A549 treated with GW870086 at 1 μM for 4 hours (cell line): ENCODE data around the gene DYNC2I2. TPM values are rescaled to one million over a fixed set of nuclear protein-coding genes. Genes with fewer than 3 reads are reported as not detected.

Source experiments
- total RNA-seq: library from RNA; stranded (reverse); fragments of 200-300 nt; extraction: Qiagen RNA extraction; gene quantifications from 5 replicates; pipeline ENCODE4 v1.2.3, GENCODE V29; 2022; ENCODE audit warnings: low read depth

Gene DYNC2I2
- 98.2 to 144 TPM (median 134 TPM) in 5 replicates for total RNA-seq

GRCh38 chr9:128656416-128657343 is at the start of gene DYNC2I2:
TSS of gene DYNC2I2 (minus strand) at chr9:128656847. CDS start at chr9:128656726, 121 bp downstream.

GRCh38 chr9:128702445-128702948 is 45.9 kb upstream of the DYNC2I2 start, which contains the start of gene PKN3:
TSS of gene PKN3 (plus strand) at chr9:128702503. CDS start at chr9:128702916, 413 bp downstream.

GRCh38 chr9:128688501-128689292 is 32.0 kb upstream of the DYNC2I2 start, which contains the start of gene SET:
TSS of gene SET (plus strand) at chr9:128689222. CDS start at chr9:128689583, 361 bp downstream.

Other genes starting within 250 kb of the DYNC2I2 start
- gene CERCAM, start 236.0 kb downstream of the DYNC2I2 start, total RNA-seq: 32.5 to 38.6 TPM (median 34.2 TPM) in 5 replicates
- gene ODF2, start 200.8 kb downstream of the DYNC2I2 start, total RNA-seq: 23.3 to 29.3 TPM (median 24.9 TPM) in 5 replicates
- 26.8 to 30.6 TPM (median 28.7 TPM) in 5 replicates for gene GLE1, start 152.1 kb downstream of the DYNC2I2 start, total RNA-seq
- gene SPTAN1, start 104.3 kb downstream of the DYNC2I2 start, total RNA-seq: 143 to 151 TPM (median 149 TPM) in 5 replicates
- 403 to 440 TPM (median 413 TPM) in 5 replicates for gene SET, start 32.4 kb upstream of the DYNC2I2 start, total RNA-seq
- 13.4 to 17.1 TPM (median 14.7 TPM) in 5 replicates for gene PKN3, start 45.7 kb upstream of the DYNC2I2 start, total RNA-seq
- gene ZDHHC12, start 67.3 kb upstream of the DYNC2I2 start, total RNA-seq: 71.9 to 93.4 TPM (median 92.8 TPM) in 5 replicates
- gene ZER1, start 115.1 kb upstream of the DYNC2I2 start, total RNA-seq: 11.4 to 16.4 TPM (median 15.2 TPM) in 5 replicates
- 17.8 to 20.8 TPM (median 19.9 TPM) in 5 replicates for gene TBC1D13, start 130.4 kb upstream of the DYNC2I2 start, total RNA-seq
- 18.0 to 35.4 TPM (median 30.6 TPM) in 5 replicates for gene ENDOG, start 161.7 kb upstream of the DYNC2I2 start, total RNA-seq
- gene SPOUT1, start 172.9 kb upstream of the DYNC2I2 start, total RNA-seq: 18.2 to 48.5 TPM (median 40.7 TPM) in 5 replicates
- gene KYAT1, start 225.1 kb upstream of the DYNC2I2 start, total RNA-seq: 9.6 to 12.9 TPM (median 11.2 TPM) in 5 replicates
- gene LRRC8A, start 225.3 kb upstream of the DYNC2I2 start, total RNA-seq: 78.7 to 100 TPM (median 97.4 TPM) in 5 replicates